SW 1271 (cell line): ENCODE results near the gene FREY1.
A peak's percentile ranks its signal among the peaks of the same experiment; 100 is the strongest.
"Not testable (repeated sequence)": the region's sequence is repeated elsewhere in the genome, so short reads cannot be mapped to it uniquely, and the experiment has no call there.

Experiments used
- DNase-seq, 2 experiments: peaks; one replicate each; lab custom pipeline; 2025; lab: John Stamatoyannopoulos, UW

Gene FREY1

GRCh38 chr11:45913942-45914635 is 7.0 kb upstream of the FREY1 start:
- DNase-seq = no peak

DNA sequence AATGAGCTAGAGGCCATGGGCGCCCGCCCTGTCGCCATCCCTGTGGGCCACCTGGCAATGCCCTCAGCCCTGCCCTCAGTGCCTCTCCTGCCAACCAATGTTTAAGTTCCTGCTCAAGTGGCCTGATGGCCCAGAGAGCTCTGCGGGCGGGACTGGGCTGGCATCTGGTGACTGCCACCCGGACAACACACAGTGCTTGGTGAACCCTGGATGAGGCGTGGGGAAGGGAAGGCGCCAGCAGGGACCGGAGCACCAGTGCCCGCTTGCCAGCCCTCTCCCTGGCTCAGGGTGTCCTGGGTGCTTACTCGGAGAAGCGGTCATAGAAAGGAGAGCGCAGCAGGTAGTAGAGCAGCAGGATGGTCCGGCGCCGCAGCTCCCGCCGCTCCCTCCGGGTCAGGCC is 6.4 kb upstream of the FREY1 start:
- no peak for DNase-seq

DNA sequence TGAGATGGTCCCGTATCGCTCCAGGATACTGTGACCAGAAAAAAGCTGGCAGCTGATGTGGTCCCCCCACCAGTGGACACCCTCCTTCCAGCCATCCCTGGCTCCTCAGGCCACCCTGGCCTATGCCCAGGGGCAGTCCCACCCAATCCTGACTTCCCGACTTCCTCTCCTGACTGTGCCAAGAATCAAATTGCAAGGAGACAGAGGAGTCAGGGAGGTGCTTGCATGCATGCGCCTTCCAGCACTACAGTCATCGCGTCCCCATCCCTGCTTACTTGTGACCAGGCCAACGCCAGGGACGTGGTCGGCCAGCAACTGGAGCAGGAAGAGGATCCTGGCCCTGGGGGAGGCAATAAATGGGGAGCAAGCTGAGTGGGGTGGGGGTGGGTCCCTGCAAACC is 3.6 kb upstream of the FREY1 start:
- DNase-seq = no peak

DNA sequence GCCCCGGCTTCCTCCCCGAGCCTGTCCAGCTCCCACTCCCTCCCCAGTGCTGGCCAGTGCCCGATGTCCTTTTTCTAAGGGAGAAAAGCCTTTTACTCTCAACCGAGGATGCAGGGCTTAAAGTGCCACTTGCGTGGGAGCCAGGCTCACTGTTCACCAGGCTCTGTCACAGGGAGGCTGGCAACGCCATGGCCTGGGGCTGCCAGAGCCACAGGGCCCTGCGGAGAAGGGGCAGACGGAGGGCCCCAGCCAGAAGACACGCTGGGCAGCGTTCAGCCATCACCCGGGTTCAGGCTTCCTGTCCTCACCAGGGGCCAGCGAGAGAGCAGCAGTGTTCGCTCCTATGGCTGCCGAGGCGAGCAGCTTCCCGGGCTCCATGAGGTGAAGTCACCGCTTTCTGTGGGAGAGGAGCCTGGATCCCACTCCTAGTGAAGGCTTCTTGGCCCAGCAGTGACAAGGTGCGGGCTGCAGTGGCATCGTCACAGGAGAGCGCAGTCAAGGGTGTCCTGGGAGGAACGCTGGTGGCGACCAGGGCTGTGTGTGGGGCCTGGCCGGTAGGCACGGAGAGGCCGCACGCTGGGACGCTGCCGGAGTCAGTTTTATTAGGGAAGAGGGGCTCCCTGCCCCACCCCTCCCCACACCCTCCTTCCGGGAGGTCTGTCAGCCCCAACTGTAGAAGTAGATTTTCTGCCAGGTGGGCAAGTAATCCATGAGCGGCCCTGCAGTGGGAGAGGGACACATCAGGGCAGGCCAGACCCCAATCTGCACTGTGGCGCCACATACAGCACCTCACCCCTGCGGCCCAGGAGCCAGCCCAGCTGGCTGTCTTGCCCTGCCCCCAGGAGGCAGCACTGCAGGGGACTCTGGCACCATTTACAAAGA is 2.8 kb upstream of the FREY1 start:
- DNase-seq = no peak

DNA sequence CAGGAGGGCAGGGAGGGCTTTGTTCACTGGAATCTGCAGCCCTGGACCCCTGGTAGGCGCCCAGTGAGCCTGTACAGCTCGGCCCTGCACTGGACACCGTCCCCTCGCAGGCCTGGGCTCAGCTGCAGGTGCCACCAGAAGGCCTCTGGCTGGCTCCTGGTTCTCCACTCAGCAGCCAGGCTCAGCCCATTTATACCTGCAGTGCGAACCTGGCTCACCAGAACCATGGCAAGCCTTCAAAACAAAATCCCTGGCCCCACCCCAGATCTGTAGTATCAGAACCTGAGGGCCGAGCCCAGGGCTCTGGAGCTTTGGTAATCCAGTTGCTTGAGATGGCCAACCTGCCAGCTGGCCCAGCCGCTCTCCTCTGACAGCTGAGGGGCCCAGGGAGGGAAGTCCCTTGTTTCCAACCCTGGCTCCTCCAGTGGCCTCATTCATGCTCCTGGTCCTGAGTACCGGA is 870 bp upstream of the FREY1 start:
- DNase-seq = no peak

DNA sequence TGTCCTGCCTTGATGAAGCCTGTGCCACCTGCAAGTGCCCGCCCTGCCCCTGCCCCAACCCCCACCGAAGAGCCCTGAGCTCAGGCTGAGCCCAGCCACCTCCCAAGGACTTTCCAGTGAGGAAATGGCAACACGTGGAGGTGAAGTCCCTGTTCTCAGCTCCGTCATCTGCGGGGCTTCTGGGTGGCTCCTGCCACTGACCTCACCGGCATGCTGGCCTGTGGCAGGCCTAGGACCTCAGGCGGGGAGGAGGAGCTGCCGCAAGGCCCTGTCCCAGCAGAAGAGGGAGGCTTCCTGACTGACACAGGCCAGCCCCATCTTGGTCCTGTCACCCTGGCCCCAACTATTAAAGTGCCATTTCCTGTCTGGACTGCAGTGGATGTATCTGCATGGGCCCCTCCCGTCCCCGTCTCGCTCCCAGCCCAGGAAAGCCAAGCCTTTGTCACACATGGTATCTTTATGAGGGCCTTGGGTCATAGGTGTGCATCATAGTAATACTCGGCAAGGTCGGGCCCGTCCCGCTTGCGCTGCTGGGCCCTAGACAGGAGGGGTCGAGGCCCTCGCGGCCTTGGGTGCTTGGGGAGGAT is 882 bp downstream of the FREY1 start:
- DNase-seq = no peak

DNA sequence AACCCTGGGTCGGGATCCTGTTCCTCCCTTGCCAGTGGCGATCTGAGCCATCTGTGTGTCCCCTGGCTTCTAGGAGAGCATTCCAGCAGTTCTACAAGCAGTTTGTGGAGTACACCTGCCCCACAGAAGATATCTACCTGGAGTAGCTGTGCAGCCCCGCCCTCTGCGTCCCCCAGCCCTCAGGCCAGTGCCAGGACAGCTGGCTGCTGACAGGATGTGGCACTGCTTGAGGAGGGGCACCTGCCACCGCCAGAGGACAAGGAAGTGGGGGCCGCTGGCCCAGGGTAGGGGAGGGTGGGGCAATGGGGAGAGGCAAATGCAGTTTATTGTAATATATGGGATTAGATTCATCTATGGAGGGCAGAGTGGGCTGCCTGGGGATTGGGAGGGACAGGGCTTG is 1.5 kb downstream of the FREY1 start:
- DNase-seq = not testable (repeated sequence)

- DNase-seq = no peak
These were observed 2.0 kb downstream of the FREY1 start for GRCh38 chr11:45905095-45905494.

GRCh38 chr11:45904309-45904915 is 2.7 kb downstream of the FREY1 start:
- no peak for DNase-seq

DNA sequence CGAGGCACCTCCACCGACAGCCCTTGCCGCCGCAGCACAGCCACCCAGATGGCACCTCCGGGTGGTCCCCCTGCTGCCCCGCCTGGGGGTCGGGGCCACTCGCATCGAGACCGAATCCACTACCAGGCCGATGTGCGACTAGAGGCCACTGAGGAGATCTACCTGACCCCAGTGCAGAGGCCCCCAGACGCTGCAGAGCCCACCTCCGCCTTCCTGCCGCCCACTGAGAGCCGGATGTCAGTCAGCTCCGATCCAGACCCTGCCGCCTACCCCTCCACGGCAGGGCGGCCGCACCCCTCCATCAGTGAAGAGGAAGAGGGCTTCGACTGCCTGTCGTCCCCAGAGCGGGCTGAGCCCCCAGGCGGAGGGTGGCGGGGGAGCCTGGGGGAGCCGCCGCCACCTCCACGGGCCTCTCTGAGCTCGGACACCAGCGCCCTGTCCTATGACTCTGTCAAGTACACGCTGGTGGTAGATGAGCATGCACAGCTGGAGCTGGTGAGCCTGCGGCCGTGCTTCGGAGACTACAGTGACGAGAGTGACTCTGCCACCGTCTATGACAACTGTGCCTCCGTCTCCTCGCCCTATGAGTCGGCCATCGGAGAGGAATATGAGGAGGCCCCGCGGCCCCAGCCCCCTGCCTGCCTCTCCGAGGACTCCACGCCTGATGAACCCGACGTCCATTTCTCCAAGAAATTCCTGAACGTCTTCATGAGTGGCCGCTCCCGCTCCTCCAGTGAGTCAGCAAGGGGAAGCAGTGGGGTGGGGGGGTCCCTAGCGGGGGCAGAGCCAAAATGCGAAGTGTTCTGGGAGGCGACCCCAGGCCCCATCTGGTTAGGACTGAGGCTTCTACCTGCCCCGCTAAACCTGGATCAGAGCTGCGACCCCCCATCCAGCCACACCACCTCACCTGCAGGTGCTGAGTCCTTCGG is 4.4 kb downstream of the FREY1 start:
- DNase-seq = no peak

DNA sequence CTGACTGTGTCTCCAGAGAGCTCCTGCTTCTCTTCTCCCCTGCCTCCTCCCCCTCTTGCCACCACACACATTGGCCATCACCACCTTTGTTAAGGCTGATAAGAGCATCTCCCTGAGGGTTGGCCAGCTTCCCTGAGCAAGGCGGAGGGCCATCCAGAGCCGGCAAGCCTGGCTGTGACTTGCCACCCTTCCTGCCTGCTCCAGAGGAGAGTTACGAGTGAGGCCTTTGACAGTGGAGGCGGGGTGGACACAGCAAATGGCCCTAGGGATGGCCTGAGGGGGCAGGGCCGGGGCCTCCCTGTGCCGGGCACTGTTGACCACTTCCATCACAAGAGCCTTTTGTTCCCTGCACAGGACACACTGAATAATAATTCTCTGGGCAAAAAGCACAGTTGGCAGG is 5.4 kb downstream of the FREY1 start:
- DNase-seq = no peak

DNA sequence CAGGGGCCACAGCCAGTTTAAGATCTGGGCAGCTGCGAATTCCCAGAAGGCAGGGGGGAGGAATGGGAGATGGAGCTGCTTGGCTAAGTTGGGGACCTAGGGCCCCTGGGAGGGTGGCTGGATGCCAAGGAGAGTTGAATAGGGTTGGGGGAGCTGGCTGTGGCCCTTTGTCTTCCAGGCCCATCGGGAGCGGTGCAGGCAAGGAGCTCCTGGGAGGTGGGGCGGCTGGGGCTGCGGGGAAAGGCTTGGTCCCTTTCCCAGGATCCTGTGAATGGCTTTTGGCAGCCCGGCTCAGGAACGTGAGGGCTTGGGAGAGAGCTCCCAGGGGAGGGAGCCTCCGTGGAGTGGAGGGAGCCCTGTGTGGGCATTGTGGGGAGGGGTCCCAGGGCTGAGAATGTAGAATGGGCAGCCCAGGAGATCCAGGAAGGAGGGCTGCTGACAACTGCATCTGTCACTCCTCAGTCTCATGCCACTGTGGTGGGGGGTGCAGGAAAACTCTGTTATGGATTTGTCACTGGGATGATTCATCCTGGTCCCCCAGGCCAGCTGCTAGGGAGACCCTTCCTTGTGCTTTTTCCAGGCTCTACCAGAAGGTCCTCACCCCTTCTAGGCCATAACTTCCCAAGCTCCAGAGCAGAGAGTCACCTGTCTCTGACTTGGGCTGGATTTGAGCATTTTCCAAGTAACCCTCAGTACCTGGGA is 6.0 kb downstream of the FREY1 start:
- no peak for DNase-seq

- DNase-seq = not testable (repeated sequence)
These were observed 6.8 kb downstream of the FREY1 start for GRCh38 chr11:45900175-45900800.

- DNase-seq = peak; percentile 51 to 78
These were observed 7.5 kb downstream of the FREY1 start for GRCh38 chr11:45899448-45900174.

- DNase-seq = no peak
These were observed 8.0 kb downstream of the FREY1 start for GRCh38 chr11:45899086-45899447.

- no peak for DNase-seq
These were observed 9.5 kb downstream of the FREY1 start for GRCh38 chr11:45897556-45897955.

DNA sequence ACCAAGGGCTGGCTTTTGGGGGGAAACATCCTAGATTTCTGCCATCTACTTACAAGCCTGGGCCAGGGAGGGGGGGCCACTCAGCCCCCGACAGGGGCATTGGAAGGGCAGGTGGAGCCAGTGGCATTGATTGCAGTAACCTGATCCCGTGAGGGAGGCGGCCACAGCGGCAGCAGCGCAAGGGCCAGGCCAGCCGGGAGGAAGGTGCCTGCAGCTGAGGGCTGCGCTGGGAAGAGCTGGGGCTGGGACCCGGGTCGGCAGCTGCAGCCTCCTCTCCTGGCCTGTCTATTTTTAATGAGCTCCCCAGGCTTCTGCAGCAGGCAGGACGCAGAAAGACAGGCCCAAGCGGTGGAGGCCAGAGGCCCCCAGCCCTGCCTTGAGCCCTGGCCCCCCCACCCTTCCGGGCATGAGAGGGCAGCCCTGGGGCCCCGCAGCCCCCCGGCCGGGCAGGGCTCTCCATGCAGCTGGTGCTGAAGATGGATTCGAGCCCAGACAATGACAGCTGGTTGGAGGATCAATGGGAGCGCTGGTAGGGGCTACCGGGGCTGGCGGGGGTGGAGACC is 10.6 kb downstream of the FREY1 start:
- DNase-seq = no peak

GRCh38 chr11:45895553-45896259 is 11.4 kb downstream of the FREY1 start:
- no peak for DNase-seq
